Measurements from ENCODE around the gene NAALADL2. TPM values are rescaled to one million over a fixed set of nuclear protein-coding genes. Genes with fewer than 3 reads are reported as not detected.

The NAALADL2 gene
- total and polyA plus RNA-seq, 2 donors (not counting 3 experiments of a cell fraction or from before 2014, with no cell fraction given) = 1.1 to 4.0 TPM

GRCh38 chr3:175075269-175075668 lies 216.1 kb downstream of the NAALADL2 start:
- no peak overlapping the region for H3K27ac ChIP-seq (ENCODE audit: insufficient read depth, low read depth, low read length)
- dilution Hi-C loops (cut with MboI; ENCODE audit: extremely low pct_ligation_motif_present, low sequenced_read_pairs) = no loop called here
- no peaks in the 10 kb centered on the region for H4K20me1 ChIP-seq (replicated peaks; ENCODE audit: control insufficient read depth, extremely low read depth, insufficient read depth, low read length)
- ChIA-PET CTCF (interaction anchor here (1.0 kb wide), 1 partner anchor 16 kb away, joined by 4 read pairs; no protein-coding TSS in a partner anchor), POLR2A (no interaction called here)
- intact Hi-C loops (cut with micrococcal nuclease) = no loop called here
- TF ChIP-seq FOS (IDR thresholded peaks at IDR 0.05; ENCODE audit: borderline replicate concordance, insufficient read depth, low read length) (no peak), EZH2 (IDR thresholded peaks at IDR 0.05; ENCODE audit: borderline replicate concordance, low read depth, low read length, severe bottlenecking) (no peak), GATA2 (IDR thresholded peaks at IDR 0.05; ENCODE audit: insufficient read depth, insufficient read length, low read depth, low read length) (no peak), POLR2A (IDR thresholded peaks at IDR 0.05; ENCODE audit: low read depth, low read length) (no peak), JUN (IDR thresholded peaks at IDR 0.05; ENCODE audit: borderline replicate concordance, insufficient read depth, insufficient read length, low read depth) (peak; percentile 12)
- FAIRE-seq (no peak), DNase-seq (ENCODE audit: low read depth, low spot score) (no peak)
- H3K9ac ChIP-seq (replicated peaks; ENCODE audit: extremely low read depth, insufficient read depth, low read length) = no peak overlapping the region
- no peaks in the 10 kb centered on the region for H3K4me1 ChIP-seq (ENCODE audit: control insufficient read depth, extremely low read depth, insufficient read depth, low read length)
- H3K9me1 ChIP-seq (replicated peaks; ENCODE audit: control insufficient read depth, extremely low read depth, insufficient read depth, low read length) = no peaks in the 10 kb centered on the region
- H2AFZ ChIP-seq (ENCODE audit: low read depth, low read length) = no peak overlapping the region
- no peaks in the 10 kb centered on the region for H3K79me2 ChIP-seq (ENCODE audit: control insufficient read depth, insufficient read depth, low read length)
- no peak overlapping the region for H3K4me2 ChIP-seq (ENCODE audit: insufficient read depth, low read length)
- no TSS peak for BruUV-seq (replicated peaks)
- H3K4me3 ChIP-seq (replicated peaks in 1 of 3; ENCODE audit: insufficient read depth in 1 of 3, low read depth in 1 of 3, low read length in 3 of 3) = no peak overlapping the region
- H3K9me3 ChIP-seq (replicated peaks; ENCODE audit: control insufficient read depth, insufficient read depth, low read length) = no peaks in the 10 kb centered on the region
- no peaks in the 10 kb centered on the region for H3K36me3 ChIP-seq (ENCODE audit: control insufficient read depth in 2 of 2, extremely low read depth in 1 of 2, insufficient read depth in 2 of 2, low read length in 2 of 2)
- no peaks in the 10 kb centered on the region for H3K27me3 ChIP-seq (ENCODE audit: control insufficient read depth in 2 of 2, insufficient read depth in 2 of 2, low read length in 2 of 2)

- no TSS peak for BruUV-seq (replicated peaks)
- dilution Hi-C loops (cut with MboI; ENCODE audit: extremely low pct_ligation_motif_present, low sequenced_read_pairs) (no loop called here), intact Hi-C loops (cut with micrococcal nuclease) (no loop called here)
- Histone ChIP-seq H3K4me1 (ENCODE audit: control insufficient read depth, extremely low read depth, insufficient read depth, low read length) (no peaks in the 10 kb centered on the region), H3K36me3 (ENCODE audit: control insufficient read depth in 2 of 2, extremely low read depth in 1 of 2, insufficient read depth in 2 of 2, low read length in 2 of 2) (no peaks in the 10 kb centered on the region), H3K27ac (ENCODE audit: insufficient read depth, low read depth, low read length) (no peak overlapping the region), H3K79me2 (ENCODE audit: control insufficient read depth, insufficient read depth, low read length) (no peaks in the 10 kb centered on the region), H3K9ac (replicated peaks; ENCODE audit: extremely low read depth, insufficient read depth, low read length) (no peak overlapping the region), H3K9me1 (replicated peaks; ENCODE audit: control insufficient read depth, extremely low read depth, insufficient read depth, low read length) (no peaks in the 10 kb centered on the region), H4K20me1 (replicated peaks; ENCODE audit: control insufficient read depth, extremely low read depth, insufficient read depth, low read length) (no peaks in the 10 kb centered on the region), H3K4me2 (ENCODE audit: insufficient read depth, low read length) (no peak overlapping the region), H2AFZ (ENCODE audit: low read depth, low read length) (no peak overlapping the region), H3K27me3 (ENCODE audit: control insufficient read depth in 2 of 2, insufficient read depth in 2 of 2, low read length in 2 of 2) (no peaks in the 10 kb centered on the region), H3K4me3 (replicated peaks in 1 of 3; ENCODE audit: insufficient read depth in 1 of 3, low read depth in 1 of 3, low read length in 3 of 3) (no peak overlapping the region), H3K9me3 (replicated peaks; ENCODE audit: control insufficient read depth, insufficient read depth, low read length) (no peaks in the 10 kb centered on the region)
- CTCF ChIA-PET = no interaction called here
- DNase-seq (ENCODE audit: low read depth, low spot score) = no peak
- TF ChIP-seq MYC (IDR thresholded peaks at IDR 0.05; ENCODE audit: low read depth, low read length) = no peak
- no peak for TF ChIP-seq FOS (IDR thresholded peaks at IDR 0.05; ENCODE audit: borderline replicate concordance, insufficient read depth, low read length)
- no peak for TF ChIP-seq GATA2 (IDR thresholded peaks at IDR 0.05; ENCODE audit: insufficient read depth, insufficient read length, low read depth, low read length)
- TF ChIP-seq JUN (IDR thresholded peaks at IDR 0.05; ENCODE audit: borderline replicate concordance, insufficient read depth, insufficient read length, low read depth) = no peak
- no peak for TF ChIP-seq MAX (IDR thresholded peaks at IDR 0.05; ENCODE audit: insufficient read depth, insufficient read length)
- TF ChIP-seq POLR2AphosphoS5 (IDR thresholded peaks at IDR 0.05; ENCODE audit: insufficient read depth, low read depth, low read length) = no peak
- no peak for TF ChIP-seq EZH2 (IDR thresholded peaks at IDR 0.05; ENCODE audit: borderline replicate concordance, low read depth, low read length, severe bottlenecking)
- no peak for TF ChIP-seq CTCF (IDR thresholded peaks at IDR 0.05; ENCODE audit: extremely low read depth in 1 of 2, insufficient read depth in 1 of 2, low read depth in 1 of 2, low read length in 2 of 2)
- no peak for TF ChIP-seq POLR2A (IDR thresholded peaks at IDR 0.05; ENCODE audit: low read depth, low read length)
- POLR2A ChIA-PET = no interaction called here
- peak; percentile 55 for FAIRE-seq
Measured at GRCh38 chr3:175077216-175077615, 218.1 kb downstream of the NAALADL2 start.

Measured in endothelial cell of umbilical vein (primary cell).